ENCODE data around the gene S100A5.
"Not testable (repeated sequence)": the region's sequence is repeated elsewhere in the genome, so short reads cannot be mapped to it uniquely, and the experiment has no call there.

The S100A5 gene, protein sequence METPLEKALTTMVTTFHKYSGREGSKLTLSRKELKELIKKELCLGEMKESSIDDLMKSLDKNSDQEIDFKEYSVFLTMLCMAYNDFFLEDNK

DNA sequence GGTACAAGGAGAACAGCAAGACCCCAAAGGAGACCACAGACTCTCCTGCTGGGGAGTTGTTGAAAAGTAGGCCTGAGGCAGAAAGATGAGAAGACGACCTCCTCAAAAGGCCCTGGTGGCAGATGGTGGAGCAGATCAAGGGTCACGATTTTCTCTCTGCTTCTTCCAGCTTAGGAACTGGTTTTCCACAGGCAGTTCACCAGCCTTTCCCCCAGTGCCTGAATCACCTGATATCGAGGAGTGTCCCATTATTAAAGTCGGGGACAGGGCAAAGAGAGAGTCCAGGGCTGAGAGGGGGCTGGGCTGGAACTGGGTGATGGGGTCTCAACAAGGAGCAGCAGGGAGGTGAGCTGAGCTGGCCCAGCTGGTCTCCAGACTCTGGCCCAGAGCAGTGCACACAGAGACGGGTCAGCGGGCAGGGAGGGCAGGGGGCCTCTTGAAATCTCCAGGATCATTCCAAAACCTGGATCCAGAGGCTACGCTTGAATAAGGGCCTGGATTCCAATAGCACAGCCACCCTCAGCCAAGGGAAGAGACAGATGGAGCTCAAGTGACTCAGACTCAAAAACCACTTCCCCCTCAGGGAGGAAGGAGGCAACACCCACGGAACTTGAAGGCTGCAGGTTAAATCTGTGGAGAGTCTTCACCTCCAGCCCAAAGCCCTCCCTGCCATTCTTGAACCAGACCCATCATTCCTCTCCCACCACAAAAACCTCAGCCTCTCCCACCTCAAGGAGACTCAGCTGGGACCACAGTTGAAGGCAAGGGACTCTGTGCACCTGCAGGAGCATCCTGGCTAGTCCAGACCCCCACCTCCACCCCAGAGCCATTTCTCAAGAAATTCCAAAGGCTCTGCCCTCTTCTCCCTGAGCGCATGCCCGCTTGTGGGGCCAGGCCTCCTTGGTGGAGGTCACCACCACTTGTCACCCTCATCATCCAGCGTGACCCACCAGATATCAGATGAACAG lies at the start of gene S100A5:
TSS of gene S100A5 (minus strand) at position 541 of the 968 bp plus-strand sequence. CDS start 743 bp downstream, outside the sequence.
- DNase-seq = peak; percentile 52

DNA sequence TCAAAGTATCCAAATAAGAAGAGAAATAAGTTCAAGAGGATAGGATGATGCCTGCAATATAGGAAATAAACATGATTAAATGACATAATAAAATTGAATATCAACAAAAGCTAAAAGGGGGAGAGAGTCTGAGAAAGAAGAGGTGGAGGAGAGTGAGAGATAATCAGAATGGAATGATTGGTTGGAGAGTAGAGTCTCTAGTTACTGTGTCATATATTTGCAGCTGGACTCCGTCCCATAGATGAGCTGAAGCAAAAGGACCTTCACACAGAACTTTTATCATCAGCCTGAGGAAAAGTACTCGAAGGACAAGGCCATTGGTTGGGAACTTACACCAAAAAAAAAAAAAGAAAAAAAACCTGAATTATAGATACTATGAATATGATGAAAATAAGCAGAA lies 47.7 kb upstream of the S100A5 start:
- no peak for DNase-seq

DNA sequence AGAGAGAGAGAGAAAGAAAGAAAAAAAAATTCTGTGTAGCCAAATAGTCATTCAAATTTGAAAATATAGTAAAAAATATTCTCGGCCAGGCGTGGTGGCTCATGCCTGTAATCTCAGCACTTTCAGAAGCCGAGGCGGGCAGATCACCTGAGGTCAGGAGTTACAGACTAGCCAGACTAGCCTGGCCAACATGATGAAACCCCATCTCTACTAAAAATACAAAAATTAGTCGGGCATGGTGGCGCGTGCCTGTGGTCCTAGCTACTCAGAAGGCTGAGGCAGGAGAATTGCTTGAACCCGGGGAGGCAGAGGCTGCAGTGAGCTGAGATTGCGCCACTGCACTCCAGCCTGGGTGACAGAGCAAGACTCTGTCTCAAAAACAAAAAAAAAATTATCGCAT lies 47.3 kb upstream of the S100A5 start:
- DNase-seq = not testable (repeated sequence)

DNA sequence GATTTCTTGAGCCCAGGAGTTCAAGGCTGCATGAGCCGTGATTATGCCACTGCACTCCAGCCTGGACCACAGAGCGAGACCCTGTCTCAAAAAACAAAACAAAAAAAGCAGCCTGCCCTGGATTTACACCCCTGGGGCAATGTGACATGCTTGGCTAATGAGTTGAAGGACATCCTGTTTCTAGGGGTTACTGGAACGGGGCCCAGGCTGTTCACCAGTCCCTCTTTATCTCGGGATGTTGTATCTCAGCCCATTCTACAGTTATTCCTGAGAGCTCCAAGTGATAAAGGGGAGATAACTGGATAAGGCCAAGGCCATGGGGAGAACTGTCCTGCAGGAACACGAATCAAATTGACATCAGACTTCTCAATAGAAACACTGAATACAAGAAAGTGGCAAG lies 46.6 kb upstream of the S100A5 start:
- no peak for DNase-seq

DNA sequence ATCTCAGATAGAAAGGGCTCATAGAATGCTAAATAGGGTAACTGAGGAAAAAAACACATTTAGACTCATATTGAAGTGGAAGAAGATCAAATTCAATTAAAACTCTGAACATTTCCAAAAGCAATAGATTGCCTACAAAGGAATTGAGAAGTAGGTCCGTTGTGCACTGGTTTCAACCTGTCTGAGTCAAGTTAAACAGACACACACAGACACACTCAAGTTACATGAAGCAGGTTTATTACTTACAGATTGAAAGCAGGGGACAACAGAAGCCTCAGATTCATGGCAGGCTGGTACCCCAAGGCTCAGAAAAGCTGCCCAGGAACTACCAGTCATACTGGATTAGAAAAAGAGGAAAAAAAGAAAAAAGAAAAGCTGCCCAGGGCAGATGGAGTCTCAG lies 45.6 kb upstream of the S100A5 start:
- no peak for DNase-seq

DNA sequence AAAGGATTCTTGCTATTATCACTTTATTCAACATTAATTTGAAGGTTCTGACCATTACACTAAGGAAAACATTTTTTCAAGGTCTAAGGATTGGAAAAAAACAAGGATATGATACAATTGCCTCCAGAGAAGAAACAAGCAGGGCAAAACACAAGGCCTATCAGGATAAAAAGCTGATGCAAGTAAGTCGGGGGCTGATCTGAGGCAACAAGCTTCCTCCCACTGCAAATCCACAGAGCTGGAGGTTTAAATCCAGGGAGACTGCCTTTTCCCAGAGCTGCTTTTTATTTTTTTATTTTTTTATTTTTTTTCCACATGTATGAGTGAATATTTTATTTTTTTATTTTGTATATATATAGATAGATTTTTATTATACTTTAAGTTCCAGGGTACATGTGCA lies 44.3 kb upstream of the S100A5 start:
- no peak for DNase-seq

DNA sequence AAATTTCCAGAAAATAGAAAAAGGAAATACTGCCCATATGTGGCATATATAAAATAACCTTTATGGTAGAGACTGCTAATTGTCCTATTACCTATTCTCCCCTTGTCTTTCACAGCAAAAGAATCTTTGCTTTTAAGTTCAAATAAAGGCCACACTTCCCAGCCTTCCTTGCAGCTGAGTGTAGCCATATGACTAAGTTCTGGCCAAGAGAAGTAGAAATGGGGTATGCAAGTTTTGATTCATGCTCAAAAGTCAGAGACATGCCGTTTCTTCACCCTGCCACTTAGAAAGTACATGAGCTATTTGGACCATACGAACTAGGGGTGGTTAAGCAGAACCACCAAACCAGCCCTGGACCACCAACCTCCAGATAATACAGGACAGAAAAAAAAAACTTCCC lies 43.2 kb upstream of the S100A5 start:
- DNase-seq = no peak

DNA sequence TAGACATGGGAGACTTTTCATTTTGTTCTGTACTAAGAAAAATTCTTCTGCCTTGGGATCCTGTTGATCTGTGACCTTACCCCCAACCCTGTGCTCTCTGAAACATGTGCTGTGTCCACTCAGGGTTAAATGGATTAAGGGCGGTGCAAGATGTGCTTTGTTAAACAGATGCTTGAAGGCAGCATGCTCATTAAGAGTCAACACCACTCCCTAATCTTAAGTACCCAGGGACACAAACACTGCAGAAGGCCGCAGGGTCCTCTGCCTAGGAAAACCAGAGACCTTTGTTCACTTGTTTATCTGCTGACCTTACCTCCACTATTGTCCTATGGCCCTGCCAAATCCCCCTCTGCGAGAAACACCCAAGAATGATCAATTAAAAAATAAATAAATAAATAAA lies 42.8 kb upstream of the S100A5 start:
- not testable (repeated sequence) for DNase-seq

DNA sequence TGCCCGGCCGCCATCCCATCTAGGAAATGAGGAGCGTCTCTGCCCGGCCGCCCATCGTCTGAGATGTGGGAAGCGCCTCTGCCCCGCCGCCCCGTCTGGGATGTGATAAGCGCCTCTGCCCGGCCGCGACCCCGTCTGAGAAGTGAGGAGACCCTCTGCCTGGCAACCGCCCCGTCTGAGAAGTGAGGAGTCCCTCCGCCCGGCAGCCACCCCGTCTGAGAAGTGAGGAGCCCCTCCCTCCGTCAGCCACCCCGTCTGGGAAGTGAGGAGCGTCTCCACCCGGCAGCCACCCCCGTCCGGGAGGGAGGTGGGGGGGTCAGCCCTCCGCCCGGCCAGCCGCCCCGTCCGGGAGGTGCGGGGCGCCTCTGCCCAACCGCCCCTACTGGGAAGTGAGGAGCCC lies 42.1 kb upstream of the S100A5 start:
- not testable (repeated sequence) for DNase-seq

DNA sequence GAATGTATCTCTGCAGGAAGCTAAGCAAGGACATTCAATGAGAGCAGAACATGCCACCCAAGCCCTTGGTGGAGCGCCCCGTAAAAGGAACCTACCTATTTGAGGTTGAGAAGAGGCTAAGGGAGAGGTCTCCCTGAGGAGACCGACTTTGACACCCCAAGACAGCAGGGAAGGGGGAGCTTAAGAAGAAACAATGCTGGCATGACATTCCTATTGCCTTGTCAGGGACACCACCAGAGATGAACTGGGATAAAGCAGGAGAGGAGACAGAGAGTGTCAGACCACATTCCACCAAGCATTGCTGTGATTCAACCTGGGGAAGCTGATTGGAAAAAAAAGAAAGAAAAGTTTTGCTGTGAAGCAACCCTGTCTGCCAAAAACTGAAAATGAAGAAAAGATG lies 38.2 kb upstream of the S100A5 start:
- DNase-seq = no peak

DNA sequence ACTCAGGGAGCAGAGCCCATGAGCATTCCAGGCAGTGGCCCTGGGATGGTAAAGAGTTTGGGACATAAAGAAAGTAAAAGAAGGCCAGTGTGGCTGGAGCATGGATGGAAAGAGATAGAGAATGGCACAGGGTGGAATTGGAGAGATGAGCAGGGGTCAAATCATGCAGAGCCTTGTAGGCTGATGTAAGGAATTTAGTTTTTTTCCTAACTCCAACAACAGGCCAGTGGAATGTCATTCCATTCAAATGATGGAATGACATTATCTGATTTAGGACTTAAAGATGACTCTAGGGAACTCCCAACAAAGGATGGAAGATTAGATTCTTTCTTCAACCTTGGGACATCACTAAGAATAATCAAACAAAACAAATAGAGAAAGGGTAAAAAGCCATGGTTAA lies 37.8 kb upstream of the S100A5 start:
- no peak for DNase-seq

DNA sequence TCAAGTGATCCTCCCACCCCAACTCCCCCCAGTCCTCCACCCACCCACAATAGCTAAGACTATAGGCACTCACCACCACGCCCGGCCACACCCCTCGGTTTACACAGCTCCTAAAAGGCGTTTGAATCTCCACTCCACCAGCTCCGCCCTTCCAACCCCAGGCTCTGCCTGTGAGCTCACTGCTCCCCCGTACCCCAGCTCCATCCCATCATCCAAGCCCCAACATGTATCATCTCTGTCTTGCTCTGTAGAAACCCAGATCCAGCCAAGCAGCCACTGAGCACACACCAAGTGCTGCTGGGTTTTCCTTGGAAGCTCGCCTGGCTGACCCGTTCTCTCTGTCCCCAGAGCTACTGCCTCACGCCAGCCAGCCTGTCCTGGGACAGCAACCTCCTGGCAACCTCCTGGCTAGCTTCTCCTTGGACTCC lies 36.9 kb upstream of the S100A5 start:
- DNase-seq = no peak

DNA sequence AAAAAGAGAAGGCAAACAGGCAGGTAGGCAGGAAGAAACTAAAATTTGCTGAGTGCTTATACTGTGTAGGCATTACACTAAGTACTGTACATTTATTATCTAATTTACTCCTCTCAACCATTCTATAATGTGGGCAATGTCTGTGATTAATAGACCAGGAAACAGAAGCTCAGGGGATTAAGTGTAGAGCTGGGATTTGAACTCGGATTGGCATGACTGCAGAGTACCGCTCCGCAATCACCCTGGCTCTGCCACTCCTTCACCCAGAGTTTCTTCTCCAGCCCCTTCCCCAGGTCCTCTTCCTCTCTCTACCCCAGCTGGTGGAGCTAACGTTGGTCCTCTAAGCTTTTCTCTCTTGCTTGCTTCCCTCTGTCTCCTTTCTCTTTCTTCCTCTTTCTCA lies 36.4 kb upstream of the S100A5 start:
- DNase-seq = no peak

DNA sequence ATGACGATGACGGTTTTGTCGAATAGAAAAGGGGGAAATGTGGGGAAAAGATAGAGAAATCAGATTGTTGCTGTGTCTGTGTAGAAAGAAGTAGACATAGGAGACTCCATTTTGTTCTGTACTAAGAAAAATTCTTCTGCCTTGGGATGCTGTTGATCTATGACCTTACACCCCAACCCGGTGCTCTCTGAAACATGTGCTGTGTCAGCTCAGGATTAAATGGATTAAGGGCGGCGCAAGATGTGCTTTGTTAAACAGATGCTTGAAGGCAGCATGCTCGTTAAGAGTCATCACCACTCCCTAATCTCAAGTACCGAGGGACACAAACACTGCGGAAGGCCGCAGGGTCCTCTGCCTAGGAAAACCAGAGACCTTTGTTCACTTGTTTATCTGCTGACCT lies 34.8 kb upstream of the S100A5 start:
- not testable (repeated sequence) for DNase-seq

DNA sequence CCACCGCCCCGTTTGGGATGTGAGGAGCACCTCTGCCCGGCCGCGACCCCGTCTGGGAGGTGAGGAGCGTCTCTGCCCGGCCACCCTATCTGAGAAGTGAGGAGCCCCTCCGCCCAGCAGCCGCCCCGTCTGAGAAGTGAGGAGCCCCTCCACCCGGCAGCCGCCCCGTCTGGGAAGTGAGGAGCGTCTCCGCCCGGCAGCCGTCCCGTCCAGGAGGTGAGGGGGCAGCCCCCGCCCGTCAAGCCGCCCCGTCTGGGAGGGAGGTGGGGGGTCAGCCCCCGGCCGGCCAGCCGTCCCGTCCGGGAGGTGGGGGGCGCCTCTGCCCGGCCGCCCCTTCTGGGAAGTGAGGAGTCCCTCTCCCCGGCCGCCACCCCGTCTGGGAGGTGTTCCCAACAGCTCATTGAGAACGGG lies 34.4 kb upstream of the S100A5 start:
- not testable (repeated sequence) for DNase-seq

DNA sequence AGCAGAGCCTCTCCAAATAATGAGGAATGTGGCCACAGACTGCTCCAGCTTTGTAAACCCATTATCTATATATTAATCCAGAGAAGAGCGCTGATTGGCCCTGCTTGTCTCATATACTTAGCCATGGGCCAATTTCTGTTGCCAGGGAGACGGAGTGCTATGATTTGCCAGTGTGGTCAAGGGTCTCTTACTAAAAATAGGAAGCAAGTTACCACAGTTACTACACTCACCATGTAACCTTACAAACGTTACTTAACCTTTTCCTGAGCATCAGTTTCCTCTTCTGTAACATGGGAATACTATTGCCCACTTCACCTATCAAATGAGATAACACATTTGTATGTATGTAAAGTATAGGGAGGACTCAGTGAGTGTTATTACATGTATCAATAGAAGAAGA lies 32.6 kb upstream of the S100A5 start:
- no peak for DNase-seq

DNA sequence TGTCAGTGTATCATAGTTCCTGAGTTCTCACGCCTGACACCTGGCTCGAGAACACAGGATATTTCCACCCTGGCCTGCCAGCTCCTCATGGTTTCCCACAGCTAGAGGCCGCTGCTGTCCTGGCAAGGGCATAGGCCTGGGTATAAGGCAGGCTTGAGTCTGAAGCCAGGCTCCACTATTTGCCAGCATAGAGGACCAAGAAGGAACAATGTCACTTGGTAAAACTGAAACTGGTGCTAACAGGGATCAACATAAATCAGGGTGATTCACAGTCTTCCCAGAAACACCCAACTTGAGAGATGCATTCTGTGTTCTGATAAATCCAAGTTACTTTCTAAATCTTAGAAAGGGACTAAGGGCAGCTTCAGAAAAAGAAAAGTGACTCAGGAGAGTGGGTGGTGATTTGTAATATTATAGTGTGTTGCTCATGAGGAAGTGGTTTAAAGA lies 31.9 kb upstream of the S100A5 start:
- DNase-seq = peak; percentile 52

DNA sequence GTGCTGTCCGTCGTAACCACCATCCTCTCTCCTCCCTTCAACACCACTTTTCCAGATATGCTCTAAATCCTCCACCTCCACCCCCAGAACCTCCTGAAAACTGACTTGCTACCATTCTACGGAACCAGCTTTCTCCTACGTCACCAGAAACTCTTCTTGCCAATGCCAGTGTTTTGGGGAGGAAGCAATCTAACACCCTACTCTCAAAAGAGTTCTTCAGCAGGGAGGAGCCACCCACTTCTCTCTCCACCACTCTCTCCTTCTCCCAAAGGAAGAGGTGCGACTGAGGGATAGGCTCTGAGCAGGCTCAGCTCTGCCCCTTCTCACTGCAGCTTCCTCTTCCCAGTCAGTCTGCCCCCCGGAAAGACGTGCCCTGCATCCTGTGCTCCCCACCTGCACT lies 31.0 kb upstream of the S100A5 start:
- no peak for DNase-seq

DNA sequence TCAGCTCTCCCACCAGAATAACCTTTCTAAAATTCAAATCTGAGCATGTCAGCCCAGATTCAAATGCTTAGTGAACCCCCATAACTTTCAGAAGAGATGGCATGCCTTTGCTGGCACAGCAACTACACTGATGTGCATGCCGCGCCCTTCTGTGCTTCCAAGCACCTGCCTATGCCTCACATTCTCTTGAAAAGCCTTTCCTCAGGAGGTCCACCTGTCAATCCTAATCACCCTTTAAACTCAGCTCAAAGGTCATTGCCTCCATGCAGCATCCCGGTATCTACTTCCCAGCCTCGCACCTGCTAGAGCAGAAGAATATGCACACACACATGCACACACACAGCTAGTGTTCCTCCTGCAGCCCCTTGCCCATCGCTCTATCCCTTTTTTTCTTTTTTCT lies 30.1 kb upstream of the S100A5 start:
- no peak for DNase-seq

DNA sequence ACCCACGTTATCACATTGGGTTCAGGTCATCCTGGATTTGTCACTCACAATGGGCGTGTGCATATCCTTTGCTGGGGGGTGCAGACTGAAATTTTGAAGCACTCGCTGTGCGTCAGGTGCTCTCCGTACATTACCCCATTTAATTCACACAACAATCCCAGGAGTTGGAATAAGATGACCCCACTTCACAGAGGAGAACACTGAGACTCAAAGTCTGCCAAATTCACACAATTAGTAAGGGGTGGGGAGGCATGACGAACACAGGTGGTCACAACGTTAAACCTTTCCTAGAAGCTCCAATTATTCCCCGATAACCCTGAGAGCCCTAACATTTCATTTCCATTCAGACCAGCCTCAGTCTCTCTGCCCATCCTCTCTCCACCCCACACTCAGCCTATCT lies 28.7 kb upstream of the S100A5 start:
- DNase-seq = no peak

DNA sequence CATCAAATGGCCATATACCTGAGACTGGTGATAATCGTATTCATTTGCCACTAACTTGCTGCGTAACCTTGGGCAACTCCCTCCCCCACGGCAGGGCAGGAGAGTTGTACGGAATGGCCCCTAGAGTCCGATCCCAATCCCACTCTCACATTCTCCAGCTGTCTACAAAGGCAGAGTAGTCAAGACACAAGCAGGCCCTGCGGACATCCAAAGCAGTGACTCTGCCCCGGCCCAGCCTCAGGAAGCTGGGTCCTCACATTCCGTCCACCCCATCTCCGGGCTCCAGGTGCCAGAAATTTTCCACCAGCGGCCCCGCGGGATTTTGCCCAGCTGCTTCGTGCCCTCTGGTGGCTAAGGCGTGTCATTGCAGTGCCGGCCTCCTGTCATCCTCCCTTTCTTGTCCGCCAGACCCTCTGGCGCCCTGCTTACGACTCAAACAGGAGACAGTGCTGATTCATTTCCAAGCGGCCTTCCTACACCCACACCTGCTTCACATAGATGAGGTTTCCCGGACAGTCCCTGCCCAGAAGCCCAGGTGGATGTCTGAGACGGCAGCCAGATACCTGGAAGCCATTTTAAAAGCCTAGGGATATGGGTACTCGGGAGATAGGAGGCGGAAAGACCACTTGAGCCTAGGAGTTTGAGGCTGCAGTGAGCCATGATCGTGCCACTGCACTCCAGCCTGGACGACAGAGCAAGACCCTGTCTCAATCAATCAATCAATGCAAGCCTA lies 27.8 kb upstream of the S100A5 start:
- DNase-seq = peak; percentile 79

DNA sequence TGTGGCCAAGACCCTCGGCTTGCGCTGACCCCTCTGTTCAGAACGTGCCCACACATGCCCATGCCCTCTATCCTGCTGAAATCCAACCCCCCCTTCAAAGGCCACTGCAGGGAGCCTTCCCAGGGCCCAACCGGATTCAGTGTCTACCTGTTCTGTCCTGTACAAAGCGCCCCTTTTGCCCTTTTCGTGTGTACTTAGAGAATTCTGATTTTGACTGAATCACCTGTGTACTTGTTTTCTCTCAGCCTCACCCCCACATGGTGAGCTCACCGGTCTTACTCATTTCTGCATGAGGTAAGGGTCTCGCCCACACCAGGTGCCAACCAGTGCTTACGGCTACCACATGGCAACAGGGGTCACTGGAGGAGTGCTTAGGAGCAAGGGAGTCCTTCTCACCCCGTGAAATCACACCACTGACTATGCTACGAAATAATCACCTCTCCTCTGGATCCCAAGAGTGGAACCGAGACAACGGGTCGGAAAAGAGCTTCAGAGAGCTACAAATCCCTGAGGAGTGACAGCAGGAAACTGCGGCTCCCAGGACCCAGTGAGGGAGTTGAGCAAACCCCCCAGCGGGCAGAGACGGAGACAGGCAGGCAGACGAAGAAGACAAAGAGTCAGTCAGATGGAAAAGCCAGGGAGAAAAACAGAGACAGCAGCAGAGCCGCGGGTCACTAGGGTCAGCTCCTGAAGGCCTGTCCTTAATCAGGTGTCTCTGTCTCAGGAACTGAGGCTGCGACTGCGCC lies 27.1 kb upstream of the S100A5 start:
- no peak for DNase-seq

Data from activated CD4-positive, alpha-beta T cell treated with anti-CD3 and anti-CD28 coated beads, Interleukin-2, amount 50 U/mL, for 1 hour (primary cell).